IMR-90 (cell line): ENCODE data around the gene CCNI.

Experiments used
- CEBPB ChIP-seq: IDR thresholded peaks from 2 replicates; pipeline ENCODE4 v1.6.1; 2012; ENCODE audit warnings: low read depth, low read length, improper control_type of control experiment
- CHD1 ChIP-seq: IDR thresholded peaks from 2 replicates; pipeline ENCODE4 v1.6.1; 2012; ENCODE audit warnings: low read depth, low read length, improper control_type of control experiment
- MXI1 ChIP-seq: IDR thresholded peaks from 2 replicates; pipeline ENCODE4 v1.6.1; 2012; ENCODE audit warnings: low read depth, mild to moderate bottlenecking, low read length, moderate library complexity, borderline replicate concordance
- NFE2L2 ChIP-seq: fragments of 150-350 bp; IDR thresholded peaks from 2 replicates; pipeline ENCODE4 v1.6.1; 2016; ENCODE audit warnings: low read depth, mild to moderate bottlenecking, low read length
- RFX5 ChIP-seq: IDR thresholded peaks from 2 replicates; pipeline ENCODE4 v1.8.0; 2012; ENCODE audit warnings: low read depth, mild to moderate bottlenecking, low read length, moderate library complexity
- SMC3 ChIP-seq: fragments of 150-350 bp; IDR thresholded peaks from 2 replicates; pipeline ENCODE4 v1.6.1; 2016; ENCODE audit warnings: low read depth, mild to moderate bottlenecking, antibody characterized with exemption, low read length, moderate library complexity
- TF ChIP-seq, protein P1 (sequence below): conservative IDR thresholded peaks from 2 replicates; pipeline ENCODE4 v1.5.1; 2012; ENCODE audit warnings: mild to moderate bottlenecking, low read depth, low read length, improper control_type of control experiment

DNA sequence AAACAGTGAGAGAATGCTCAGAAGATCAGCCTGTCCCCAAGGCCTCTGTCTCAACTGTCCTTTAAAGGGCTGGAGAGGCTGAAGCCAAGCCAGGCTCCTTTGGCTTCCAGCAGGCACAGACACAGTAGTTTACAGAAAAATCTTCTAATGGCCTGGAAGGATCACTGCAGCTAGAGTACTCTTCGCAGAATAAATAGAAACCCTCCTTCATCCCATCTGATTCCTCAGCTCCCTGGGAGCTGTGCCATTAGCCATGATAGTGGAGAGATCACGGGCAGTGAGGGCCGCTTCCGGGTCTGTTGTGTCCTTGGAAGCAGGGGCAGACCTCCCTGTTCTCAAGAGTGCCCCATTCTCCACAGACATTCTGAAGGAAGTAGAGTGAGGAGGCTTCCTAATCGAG, 63.1 kb downstream of the CCNI start:
- TF ChIP-seq, protein P1, sequence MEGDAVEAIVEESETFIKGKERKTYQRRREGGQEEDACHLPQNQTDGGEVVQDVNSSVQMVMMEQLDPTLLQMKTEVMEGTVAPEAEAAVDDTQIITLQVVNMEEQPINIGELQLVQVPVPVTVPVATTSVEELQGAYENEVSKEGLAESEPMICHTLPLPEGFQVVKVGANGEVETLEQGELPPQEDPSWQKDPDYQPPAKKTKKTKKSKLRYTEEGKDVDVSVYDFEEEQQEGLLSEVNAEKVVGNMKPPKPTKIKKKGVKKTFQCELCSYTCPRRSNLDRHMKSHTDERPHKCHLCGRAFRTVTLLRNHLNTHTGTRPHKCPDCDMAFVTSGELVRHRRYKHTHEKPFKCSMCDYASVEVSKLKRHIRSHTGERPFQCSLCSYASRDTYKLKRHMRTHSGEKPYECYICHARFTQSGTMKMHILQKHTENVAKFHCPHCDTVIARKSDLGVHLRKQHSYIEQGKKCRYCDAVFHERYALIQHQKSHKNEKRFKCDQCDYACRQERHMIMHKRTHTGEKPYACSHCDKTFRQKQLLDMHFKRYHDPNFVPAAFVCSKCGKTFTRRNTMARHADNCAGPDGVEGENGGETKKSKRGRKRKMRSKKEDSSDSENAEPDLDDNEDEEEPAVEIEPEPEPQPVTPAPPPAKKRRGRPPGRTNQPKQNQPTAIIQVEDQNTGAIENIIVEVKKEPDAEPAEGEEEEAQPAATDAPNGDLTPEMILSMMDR, result no peak
- TF ChIP-seq SMC3 (no peak), CEBPB (no peak), RFX5 (no peak), NFE2L2 (no peak), CHD1 (no peak), MXI1 (no peak)
